Mononuclear cell (primary cell): ENCODE data around the gene ATG13. TPM values are rescaled to one million over a fixed set of nuclear protein-coding genes. Genes with fewer than 3 reads are reported as not detected.

ENCODE experiments used
- H3K27me3 ChIP-seq: 2 replicates; pipeline ENCODE4 v1.6.0; 2011; ENCODE audit warnings: low read length, control low read depth; ENCODE audit not compliant: insufficient read depth
- H3K4me1 ChIP-seq: 2 replicates; pipeline ENCODE4 v1.5.1; 2011; ENCODE audit warnings: mild to moderate bottlenecking, low read length, control low read depth; ENCODE audit not compliant: insufficient read depth
- H3K4me3 ChIP-seq: 2 replicates; pipeline ENCODE4 v1.5.1; 2011; ENCODE audit warnings: mild to moderate bottlenecking, low read length, moderate library complexity
- H3K9me3 ChIP-seq: 2 replicates; pipeline ENCODE4 v1.5.1; 2011; ENCODE audit warnings: low read depth, mild to moderate bottlenecking, control low read depth, low read length
- total RNA-seq: library from RNA; depleted of rRNA; stranded (reverse); fragments of >200 nt; gene quantifications from one replicate; pipeline ENCODE4 v1.2.3, GENCODE V29; 2012

Gene ATG13
- total RNA-seq, 1 donor: 93.3 TPM

- Histone ChIP-seq H3K9me3 (no peaks in the 10 kb centered on the region), H3K4me1 (peaks cover 9% of the 10 kb centered on the region), H3K4me3 (no peak overlapping the region), H3K27me3 (no peaks in the 10 kb centered on the region)
These were observed 65.7 kb downstream of the ATG13 start for GRCh38 chr11:46682773-46683752.

- Histone ChIP-seq H3K27me3 (no peaks in the 10 kb centered on the region), H3K9me3 (no peaks in the 10 kb centered on the region), H3K4me1 (peaks cover 4% of the 10 kb centered on the region), H3K4me3 (no peak overlapping the region)
These were observed 67.0 kb downstream of the ATG13 start for GRCh38 chr11:46684367-46684766.

- peaks cover 4% of the 10 kb centered on the region for H3K4me1 ChIP-seq
- no peak overlapping the region for H3K4me3 ChIP-seq
- no peaks in the 10 kb centered on the region for H3K9me3 ChIP-seq
- no peaks in the 10 kb centered on the region for H3K27me3 ChIP-seq
These were observed 69.8 kb downstream of the ATG13 start for GRCh38 chr11:46686886-46687795.

GRCh38 chr11:46690702-46691101, 73.3 kb downstream of the ATG13 start:
- H3K4me1 ChIP-seq: no peaks in the 10 kb centered on the region
- H3K9me3 ChIP-seq: no peaks in the 10 kb centered on the region
- no peaks in the 10 kb centered on the region for H3K27me3 ChIP-seq
- H3K4me3 ChIP-seq: no peak overlapping the region

- Histone ChIP-seq H3K27me3 (no peaks in the 10 kb centered on the region), H3K4me1 (peaks cover 3% of the 10 kb centered on the region), H3K4me3 (no peak overlapping the region), H3K9me3 (no peaks in the 10 kb centered on the region)
These were observed 75.1 kb downstream of the ATG13 start for GRCh38 chr11:46692450-46692849.

- H3K4me1 ChIP-seq: peaks cover 15% of the 10 kb centered on the region
- H3K27me3 ChIP-seq: no peaks in the 10 kb centered on the region
- no peak overlapping the region for H3K4me3 ChIP-seq
- H3K9me3 ChIP-seq: no peaks in the 10 kb centered on the region
These were observed 76.3 kb downstream of the ATG13 start for GRCh38 chr11:46693597-46694012.

- Histone ChIP-seq H3K9me3 (no peaks in the 10 kb centered on the region), H3K4me1 (peaks cover 19% of the 10 kb centered on the region), H3K27me3 (no peaks in the 10 kb centered on the region), H3K4me3 (no peak overlapping the region)
These were observed 76.7 kb downstream of the ATG13 start for GRCh38 chr11:46694072-46694471.

GRCh38 chr11:46694607-46695006, 77.3 kb downstream of the ATG13 start:
- no peaks in the 10 kb centered on the region for H3K27me3 ChIP-seq
- peaks cover 25% of the 10 kb centered on the region for H3K4me1 ChIP-seq
- no peak overlapping the region for H3K4me3 ChIP-seq
- no peaks in the 10 kb centered on the region for H3K9me3 ChIP-seq

GRCh38 chr11:46695345-46696211, 78.2 kb downstream of the ATG13 start:
- Histone ChIP-seq H3K27me3 (no peaks in the 10 kb centered on the region), H3K9me3 (no peaks in the 10 kb centered on the region), H3K4me1 (peaks cover 27% of the 10 kb centered on the region), H3K4me3 (no peak overlapping the region)

- H3K9me3 ChIP-seq: no peaks in the 10 kb centered on the region
- H3K27me3 ChIP-seq: no peaks in the 10 kb centered on the region
- no peak overlapping the region for H3K4me3 ChIP-seq
- H3K4me1 ChIP-seq: peaks cover 28% of the 10 kb centered on the region
These were observed 78.8 kb downstream of the ATG13 start for GRCh38 chr11:46696212-46696558.

- Histone ChIP-seq H3K27me3 (no peaks in the 10 kb centered on the region), H3K4me1 (peaks cover 38% of the 10 kb centered on the region), H3K9me3 (no peaks in the 10 kb centered on the region), H3K4me3 (no peak overlapping the region)
These were observed 80.0 kb downstream of the ATG13 start for GRCh38 chr11:46697303-46697702.

GRCh38 chr11:46697723-46698122, 80.4 kb downstream of the ATG13 start:
- Histone ChIP-seq H3K4me3 (no peak overlapping the region), H3K4me1 (peaks cover 42% of the 10 kb centered on the region)

GRCh38 chr11:46698597-46698996, 81.2 kb downstream of the ATG13 start:
- Histone ChIP-seq H3K9me3 (no peaks in the 10 kb centered on the region), H3K4me1 (peaks cover 47% of the 10 kb centered on the region), H3K27me3 (no peaks in the 10 kb centered on the region), H3K4me3 (no peak overlapping the region)

More at GRCh38 chr11:46697723-46698122, 80.4 kb downstream of the ATG13 start:
- Histone ChIP-seq H3K9me3 (no peaks in the 10 kb centered on the region), H3K27me3 (no peaks in the 10 kb centered on the region)

- Histone ChIP-seq H3K4me1 (peaks cover 47% of the 10 kb centered on the region), H3K9me3 (no peaks in the 10 kb centered on the region), H3K27me3 (no peaks in the 10 kb centered on the region), H3K4me3 (peak within 1 kb of the TSS; percentile 86)
These were observed 83.1 kb downstream of the ATG13 start, which contains the start of the genes ARHGAP1 and ZNF408 for GRCh38 chr11:46700241-46701077. ARHGAP1 (minus strand) TSS chr11:46700619; CDS start chr11:46696107, 4,512 bp downstream. ZNF408 (plus strand) TSS chr11:46701031; CDS start chr11:46701048, 17 bp downstream.
